AML-193 (cell line): ENCODE data around the gene RANBP17.

Source experiments
- DNase-seq, 2 experiments: peaks; one replicate each; lab custom pipeline; 2025; lab: John Stamatoyannopoulos, UW

RANBP17 gene

DNA sequence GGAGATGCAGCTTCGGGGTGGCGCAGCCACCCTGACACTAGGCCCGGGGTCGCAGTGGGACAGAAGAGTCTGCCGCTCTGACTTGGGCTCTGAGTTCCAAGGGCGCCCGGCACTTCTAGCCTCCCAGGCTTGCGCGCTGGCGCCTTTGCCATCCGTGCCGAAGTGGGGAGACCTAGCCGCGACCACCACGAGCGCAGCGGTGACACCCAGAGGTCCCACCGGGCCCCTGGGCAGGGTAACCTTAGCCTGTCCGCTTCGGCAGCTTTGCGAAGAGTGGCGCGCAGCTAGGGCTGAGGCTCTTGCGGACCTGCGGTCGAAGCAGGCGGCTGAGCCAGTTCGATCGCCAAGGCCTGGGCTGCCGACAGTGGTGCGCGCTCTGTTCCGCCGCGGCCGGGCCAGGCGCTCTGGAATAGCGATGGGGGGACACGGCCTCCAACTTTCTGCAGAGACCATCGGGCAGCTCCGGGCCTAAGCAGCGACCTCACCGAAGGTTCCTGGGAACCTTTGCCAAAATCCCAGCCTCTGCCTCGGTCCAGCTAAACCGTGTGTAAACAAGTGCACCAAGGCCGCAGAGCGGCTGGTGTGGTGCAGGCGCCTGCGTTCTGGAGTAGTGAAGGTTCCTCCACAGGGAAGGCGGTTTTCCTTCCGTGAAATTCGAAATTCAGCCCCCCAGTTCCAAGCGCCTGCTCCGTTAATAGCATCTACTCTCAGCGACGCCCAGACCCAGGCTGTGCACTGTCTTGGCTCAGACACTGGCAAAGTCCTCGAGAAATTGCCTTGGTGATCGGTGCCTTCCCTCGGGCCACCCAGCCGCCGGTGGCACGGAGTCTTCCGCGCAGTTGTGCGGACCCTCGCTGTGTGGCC is 454.7 kb downstream of the RANBP17 start:
- DNase-seq = no peak

DNA sequence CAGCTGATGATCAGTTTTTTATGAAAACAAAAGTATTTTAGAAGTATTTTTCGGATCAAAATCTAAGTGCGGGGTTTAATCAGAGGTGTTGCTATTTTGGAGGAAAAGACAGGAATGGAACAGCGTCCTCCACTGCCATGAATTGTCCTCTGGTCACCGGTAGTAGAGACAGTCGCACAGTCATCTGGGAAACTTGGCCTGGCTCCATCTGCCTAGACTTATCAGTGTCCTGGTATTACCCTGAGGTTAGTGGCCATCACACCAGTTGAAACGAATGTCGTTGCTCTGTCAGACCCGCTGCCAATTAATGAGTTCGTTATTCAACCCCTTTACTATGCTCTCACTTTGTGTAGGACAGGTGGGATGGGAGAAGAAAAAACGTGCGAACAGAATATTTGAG is 455.4 kb downstream of the RANBP17 start:
- DNase-seq = no peak

DNA sequence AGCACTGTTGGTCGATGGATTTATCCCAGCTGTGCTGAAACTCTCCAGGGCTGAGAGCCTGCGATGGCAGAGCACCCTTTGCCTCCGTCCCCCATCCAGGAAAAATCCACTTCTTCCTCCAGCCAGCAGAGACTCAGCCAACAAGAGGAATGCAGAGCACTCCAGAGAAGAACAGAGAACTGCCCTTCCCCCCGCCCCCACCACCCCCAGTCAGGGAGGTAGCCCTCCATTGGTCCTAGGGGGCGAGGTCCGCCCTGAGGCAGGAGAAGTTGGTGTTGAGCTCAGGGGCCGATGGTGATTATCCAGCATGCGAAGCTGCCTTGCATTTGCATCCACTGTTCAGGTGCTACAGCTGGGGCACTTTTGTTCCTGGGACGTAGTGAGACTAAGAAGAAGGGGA is 456.2 kb downstream of the RANBP17 start:
- DNase-seq = no peak

DNA sequence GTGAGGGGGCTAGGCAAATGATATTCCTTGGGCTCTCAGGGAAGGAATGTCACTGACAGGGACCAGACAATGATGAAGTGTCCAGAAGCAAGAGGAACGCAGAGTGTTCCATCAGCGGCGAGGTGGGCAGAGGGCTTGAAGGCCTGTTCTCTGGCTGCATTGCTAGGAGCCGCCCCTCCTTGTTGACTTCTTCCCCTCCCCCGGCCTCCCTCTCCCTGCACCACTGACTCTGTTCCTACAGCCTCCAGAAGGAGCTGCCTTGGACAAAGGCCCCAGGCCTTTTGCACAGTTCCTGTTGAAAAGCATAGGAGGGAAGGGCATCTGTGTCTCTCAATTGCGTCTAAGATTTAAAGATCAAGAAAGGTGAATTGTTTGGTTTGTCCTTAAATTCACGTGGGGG is 459.6 kb downstream of the RANBP17 start:
- no peak for DNase-seq

DNA sequence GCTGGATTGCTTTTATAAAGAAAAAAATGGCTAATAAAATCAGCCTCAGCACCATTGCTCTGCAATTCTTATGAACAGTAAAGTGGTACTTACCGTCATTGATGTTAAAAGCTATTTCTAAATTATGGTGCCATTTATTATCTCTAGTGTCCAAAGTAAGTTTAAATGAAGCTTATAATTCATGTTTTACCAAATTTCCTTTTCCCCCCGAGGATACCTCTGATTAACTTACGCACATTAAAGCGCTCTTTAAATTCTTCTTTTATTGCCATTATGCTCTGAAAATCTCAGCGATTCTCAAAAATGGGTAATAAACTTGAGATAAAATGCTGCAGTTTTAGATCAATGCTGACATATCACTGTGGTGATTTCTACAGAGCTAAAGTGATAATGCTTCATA is 460.7 kb downstream of the RANBP17 start:
- DNase-seq = no peak

DNA sequence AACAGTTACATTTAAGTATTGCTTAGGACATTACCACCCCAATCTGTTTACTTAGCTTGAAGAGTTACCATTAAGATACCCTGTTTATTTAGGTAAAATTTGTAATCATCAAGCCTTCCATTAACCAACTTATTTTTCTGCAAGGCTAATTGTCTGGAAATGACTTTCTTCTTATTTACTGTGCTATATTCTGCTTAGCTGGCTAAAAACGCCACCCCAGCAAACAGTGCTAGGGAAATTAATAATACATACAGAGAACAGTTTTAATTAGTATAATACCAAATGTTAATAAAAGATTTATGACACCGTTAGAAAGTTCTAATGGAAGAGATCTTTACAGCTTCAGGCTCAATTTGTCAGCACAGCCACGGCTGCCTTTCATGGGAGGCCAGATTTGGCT is 461.2 kb downstream of the RANBP17 start:
- no peak for DNase-seq

DNA sequence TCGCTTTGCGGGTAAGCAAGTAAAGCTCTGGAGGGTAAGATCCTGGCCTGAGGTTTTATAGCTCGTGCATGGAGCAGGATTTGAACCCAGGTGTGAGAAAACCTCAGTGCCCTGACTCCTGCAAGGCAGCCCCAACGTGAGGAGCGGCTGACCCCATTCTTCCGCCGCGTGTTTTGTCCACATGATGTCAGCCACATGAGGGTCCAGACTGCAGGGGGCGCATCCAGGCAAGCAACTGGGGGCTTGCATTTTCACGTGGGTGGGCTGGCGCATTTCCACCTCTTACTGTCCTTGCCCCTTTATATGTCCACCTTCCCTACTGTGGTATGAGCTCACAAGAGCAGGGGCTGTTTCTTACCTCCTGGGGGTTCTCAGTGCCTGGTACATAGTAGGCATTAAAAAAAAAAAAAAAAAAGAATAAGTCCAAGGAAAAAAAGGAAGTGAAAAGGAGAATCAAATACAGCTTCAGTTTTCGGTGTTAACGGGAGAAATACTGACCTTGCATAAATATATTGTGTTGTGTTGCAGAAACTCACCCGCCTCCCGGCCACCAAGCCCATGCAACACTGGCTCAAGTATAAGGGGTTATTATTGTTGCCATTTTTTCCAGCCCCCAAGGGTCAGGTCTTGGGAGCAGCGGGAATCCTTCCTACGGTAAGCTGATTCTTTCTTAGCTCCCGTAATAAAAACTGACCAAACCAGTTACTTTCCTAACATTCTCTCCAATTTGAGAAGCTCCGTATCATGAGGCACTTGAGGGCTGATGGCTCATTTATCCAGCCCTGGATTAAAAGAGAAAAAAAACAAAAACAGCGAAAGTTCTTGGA is 462.2 kb downstream of the RANBP17 start:
- no peak for DNase-seq

DNA sequence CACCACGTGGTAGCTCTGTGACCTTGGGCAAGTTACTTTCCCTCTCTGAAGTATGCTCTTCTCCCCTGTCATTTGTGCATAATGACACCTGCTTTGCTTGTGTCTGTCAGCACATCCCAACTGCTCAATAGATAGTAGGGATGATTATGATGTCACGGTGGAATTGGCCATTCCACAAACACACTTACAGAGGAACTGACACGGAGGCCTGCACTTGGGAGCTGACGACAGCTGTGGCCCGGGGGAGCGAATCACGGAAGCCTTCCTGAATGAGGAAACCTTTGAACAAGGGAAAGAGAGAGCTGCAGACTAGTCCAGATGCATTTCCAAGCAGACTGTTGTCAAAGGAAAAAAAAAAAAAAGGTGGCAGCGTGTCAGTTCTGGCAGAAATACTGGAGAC is 468.2 kb downstream of the RANBP17 start:
- DNase-seq = no peak

DNA sequence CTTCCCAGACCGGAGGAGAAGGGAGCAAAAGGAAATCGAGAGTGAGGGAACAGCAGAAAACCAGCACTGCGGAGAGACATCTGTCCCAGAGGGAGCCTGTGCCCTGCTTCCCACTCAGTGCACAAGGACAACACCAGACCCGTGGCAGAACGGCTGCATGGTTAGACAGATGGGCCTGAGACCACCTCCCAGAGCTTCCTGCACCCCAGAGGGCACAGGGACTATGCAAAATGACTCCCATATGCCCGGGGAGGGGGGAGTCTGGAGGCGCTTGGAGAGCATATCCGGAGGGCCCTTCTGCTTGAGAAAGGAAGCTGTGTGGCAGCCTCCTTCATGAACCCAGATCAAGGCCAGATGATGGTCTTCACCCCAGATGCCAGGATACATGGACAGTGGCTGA is 473.8 kb downstream of the RANBP17 start:
- DNase-seq = no peak

DNA sequence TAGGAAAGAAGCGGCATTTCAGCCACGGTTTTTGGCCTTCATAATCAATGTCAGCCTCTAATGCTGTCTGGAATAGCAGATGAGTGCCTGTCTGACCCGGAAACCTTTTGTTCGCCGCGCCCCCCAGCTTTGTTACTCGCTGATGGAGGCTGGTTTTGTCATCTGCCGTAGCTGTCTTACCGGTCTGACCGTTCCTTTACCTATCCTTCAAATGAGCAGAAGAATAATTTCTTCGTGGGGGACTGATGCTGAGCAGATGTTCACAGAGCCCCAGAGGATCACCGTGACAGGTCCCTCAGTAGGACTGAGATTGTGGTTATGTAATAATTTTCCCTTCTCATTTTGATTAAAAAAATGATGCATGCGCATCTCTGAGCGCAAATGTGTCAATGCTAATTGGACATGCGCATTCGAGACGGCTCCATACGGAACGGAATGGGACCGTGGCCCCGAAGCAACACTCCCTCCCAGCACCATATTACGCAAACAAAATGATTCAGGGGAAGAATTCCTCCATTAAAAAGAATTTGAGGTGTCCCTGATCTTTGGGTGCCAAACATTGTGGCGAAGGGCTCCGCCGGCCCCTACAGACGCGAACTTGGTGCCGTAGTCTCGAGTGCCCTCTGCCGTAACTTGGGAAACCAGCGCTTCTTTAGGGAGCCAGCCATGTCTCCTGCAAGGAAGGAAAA is 474.8 kb downstream of the RANBP17 start:
- no peak for DNase-seq

DNA sequence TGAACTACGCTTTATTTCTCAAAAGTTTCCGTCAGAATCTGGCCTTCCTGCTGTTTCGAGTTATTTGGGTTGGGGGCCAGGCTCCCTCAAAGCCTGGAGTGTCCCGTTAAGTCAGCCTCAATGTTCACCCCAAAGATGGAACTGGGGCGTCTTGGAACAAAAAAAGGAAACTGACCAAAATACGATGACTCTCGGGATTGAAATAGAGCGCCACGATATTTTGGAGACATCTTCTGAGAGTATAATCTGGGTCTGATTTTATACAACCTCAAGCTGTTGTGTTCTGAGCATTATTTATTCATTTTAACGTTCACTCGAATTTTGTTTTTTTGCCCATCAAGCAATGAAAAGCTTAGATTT is 475.4 kb downstream of the RANBP17 start:
- no peak for DNase-seq

DNA sequence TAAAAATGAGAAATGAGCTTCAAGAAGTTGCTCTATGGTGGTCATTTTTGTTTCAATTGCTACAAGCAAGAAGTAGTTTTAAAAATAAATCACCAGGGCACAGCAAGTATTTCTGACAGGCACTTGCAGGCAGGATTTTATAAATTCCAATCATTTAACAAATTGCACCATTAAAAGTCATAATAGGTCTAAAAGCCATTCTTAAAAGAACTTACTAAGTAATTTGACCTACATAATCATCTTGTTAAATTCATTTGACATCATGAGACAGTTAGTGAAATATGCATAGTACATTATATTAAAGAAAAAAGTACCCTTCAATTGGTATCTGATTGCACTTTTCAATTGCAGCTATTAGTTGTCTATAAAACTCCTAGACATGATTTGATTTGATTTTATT is 478.2 kb downstream of the RANBP17 start:
- DNase-seq = no peak

DNA sequence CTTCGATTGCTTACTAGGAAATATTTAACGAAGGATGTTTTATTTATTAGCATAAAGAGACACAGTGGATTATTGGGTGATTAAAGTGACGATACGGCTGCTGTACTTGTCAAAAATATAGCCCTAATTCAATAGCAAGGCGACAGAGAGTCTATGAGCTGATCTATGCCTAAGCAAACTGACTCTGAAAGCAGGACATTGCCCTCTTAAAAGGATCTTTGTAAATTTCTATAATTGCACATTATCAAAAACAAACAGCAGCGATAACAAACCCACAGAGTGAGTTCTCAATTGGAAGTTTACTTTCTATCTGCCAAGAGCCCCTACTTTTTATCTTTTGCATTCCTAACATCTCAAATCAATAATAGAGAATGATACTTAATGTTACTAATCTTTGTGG is 478.7 kb downstream of the RANBP17 start:
- no peak for DNase-seq

DNA sequence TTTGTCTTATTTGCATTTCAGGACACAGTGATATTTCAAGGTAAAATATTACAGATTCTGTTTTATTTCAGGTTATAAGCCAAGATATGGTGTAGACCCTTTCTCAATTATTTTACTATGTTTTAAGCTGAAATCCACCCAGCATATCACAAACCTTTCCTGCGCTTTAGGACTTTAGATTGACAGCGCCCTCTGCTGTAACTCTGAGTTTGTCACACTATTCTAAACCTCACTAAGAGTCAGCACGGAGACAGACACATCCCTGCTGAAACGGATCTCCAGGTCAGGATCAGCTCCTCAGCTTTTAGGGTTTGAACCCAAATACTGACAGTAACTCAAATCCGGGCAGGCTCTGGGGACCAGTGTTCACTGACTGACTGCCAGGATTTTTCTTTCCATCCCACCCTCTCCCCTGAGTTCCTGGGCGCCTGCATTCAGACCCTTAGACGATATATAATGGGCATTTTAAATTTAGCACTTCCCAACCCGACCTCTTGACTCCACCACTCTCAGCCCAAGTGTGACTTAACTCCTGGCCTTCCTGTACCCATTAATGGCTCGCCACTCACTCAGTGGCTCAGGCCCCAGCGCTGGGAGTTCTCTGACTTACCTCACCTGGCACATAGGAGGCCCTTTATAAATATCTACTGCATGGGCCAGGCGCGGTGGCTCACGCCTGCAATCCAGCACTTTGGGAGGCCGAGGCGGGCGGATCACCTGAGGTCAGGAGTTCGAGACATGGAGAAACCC is 480.7 kb downstream of the RANBP17 start:
- DNase-seq = peak; percentile 46 to 55

DNA sequence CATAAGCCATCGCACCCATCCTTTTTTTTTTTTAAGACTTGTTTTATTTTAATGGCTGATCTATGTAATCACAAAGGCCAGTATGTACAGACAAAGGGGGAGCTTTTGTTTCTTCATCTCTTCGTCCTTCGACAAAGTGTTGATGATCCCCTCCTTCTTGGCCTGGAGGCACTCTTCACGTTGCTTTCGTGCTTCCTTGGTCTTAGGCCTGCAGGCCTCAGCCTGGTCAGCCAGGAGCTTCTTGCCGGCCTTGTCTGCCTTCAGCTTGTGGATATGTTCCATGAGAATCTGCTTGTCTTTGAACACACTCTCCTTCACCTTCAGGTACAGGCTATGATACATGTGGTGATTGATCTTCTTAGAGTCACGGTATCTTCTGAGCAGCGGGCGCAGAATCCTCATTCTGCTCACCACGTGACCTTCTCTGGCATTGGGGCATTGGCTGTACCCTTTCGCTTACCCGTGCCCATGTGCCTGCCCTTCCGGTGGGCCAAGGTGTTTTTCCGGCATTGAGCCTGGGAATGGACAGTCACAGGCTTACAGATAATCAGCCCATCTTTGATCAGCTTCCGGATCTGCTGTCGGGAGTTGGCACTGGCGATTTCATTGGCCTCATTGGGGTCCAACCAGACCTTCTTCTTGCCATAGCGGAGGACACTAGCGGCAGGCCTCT is 483.3 kb downstream of the RANBP17 start:
- DNase-seq = no peak
